H4 (cell line): ENCODE data around the gene CSTPP1. TPM values are rescaled to one million over a fixed set of nuclear protein-coding genes. Genes with fewer than 3 reads are reported as not detected.

Experiments
- DNase-seq: peaks from one replicate; pipeline ENCODE4 v3.0.0-alpha.2; 2015; ENCODE audit warnings: low spot score
- total RNA-seq: library from RNA; depleted of rRNA; stranded (reverse); fragments of >200 nt; shearing (Covaris generic); gene quantifications from 2 replicates; pipeline ENCODE4 v1.2.3, GENCODE V29; 2014

Gene CSTPP1
- total RNA-seq, 1 experiment from 2014 or later = 22.8 TPM

DNA sequence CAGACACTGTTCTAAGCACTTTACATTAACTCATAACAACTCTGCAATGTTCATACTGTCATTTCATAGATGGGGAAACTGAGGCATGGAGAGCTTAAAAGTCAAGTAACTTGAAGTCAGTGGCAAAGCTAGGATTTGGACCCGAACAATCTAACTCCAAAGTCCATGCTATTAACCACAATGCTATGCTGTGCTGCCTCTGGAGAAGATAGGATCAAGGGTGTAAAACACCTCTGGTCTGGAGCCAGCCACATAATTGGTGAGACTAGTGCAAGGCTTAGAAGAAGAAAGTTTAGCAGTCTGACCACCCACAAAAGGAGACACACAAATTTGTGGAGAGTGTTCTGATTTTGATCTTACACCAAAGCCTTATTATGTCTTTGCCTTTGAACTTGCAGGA lies 196.4 kb downstream of the CSTPP1 start:
- no peak for DNase-seq

GRCh38 chr11:47136327-47136726 lies 199.8 kb downstream of the CSTPP1 start:
- no peak for DNase-seq

DNA sequence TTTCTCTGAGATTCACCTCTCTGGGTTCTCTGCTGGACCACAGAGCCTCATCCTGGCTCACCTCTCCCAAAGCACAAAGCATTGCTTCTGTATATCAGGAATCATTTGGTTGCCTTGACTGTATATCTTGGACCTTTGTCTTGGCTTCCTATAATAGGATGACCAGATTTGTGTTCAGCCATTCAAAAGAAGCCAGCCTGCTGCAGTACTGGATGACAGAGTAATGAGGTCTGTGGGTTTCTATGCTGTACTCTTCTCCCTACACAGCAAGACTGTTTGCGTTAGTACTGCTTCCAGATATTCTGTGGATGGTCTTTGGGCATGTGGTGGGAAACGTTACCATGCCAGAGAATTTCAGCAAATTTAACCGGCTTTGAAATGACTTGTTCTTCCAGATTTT lies 200.4 kb downstream of the CSTPP1 start:
- DNase-seq = no peak

GRCh38 chr11:47137476-47137875 lies 200.9 kb downstream of the CSTPP1 start:
- no peak for DNase-seq

DNA sequence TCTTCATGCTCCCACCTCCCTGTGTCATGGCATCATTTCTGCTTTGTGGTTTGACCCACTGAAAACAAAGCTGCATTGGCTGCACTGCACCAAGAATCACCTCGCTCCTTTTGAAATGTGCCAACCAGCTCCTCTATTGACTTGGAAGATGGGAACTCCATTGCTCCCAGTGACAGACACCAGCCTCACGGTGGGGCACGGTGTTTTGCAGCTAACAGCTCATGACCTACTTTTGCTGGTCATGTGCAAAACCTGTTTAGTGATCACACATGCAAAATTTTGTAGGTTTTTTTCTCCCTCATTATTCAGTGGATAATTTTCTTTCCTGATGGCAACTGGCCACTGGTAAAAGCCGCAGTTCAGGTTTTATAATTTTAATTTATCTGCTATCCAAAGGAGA lies 203.3 kb downstream of the CSTPP1 start:
- DNase-seq = no peak

DNA sequence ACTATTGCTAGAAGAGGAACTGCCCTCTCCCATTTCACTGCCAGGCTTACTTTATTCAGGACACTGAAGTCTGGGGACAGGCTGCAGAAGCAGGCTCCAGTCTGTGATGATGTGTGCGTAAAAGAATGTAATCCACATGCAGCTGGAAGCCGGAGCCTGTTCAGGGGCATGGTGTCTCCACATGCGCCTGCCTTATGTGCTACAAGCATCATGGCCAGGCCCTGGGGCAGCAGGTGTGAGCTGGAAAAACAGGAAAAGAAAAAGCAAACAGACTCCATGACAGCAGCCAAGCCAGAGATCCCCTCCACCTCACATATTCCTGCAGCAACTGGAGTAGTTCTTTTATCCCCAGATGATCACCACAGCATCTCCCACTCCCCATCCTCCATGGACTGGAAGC lies 206.8 kb downstream of the CSTPP1 start:
- DNase-seq = peak; percentile 32

DNA sequence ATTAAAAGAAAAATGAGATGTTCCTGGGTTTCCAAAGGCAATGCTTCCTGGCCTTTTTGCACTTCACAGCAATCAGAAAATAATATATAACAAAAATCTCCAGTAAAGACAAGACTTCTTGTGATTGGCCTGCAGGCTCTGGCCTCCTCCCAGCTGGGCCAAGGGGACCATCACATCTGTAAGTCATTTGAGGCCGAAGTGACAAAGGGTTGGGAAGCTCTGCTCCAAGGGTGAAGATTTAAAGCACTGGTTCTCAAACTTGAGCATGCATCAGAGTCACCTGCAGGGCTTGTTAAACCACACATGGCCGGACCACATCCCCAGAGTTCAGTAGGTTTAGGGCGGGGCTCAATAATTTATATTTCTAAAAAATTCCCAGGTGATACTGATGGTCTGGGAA lies 208.0 kb downstream of the CSTPP1 start:
- no peak for DNase-seq

- DNase-seq = no peak
These were observed 210.7 kb downstream of the CSTPP1 start for GRCh38 chr11:47147250-47147649.

DNA sequence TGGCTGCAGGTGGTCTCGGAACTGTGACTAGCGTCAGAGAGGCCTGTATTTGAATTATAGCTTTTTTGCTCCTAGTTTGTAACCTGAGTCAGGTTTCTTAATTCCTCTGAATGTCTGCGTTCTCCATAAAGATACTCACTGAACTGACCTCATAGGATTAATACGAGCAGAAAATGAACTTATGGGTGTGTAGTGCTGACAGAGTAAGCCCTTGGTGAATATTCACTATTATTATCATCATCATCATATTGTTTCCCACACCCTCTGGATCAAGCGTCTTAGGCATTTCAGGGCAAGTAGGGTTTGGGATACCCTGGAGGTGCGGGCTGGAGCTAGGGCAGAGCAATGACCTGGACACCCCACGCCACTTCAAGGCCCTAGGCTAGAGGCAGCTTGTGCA lies 211.1 kb downstream of the CSTPP1 start:
- no peak for DNase-seq

DNA sequence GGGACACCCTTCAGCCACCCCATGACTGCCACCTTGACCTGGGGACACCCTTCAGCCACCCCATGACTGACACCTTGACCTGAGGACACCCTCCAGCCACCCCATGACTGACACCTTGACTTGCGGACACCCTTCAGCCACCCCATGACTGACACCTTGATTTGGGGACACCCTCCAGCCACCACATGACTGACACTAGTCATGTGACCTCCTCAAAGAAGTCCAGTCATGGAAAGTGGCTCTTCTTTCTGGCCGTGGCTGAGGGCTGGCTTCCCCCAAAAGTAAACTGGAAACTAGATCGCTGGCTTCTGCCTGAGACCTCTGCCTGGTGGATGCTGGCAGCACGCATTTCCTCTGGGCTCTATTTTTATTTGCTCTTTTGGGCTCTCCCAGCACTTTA lies 211.7 kb downstream of the CSTPP1 start:
- no peak for DNase-seq

- no peak for DNase-seq
These were observed 212.5 kb downstream of the CSTPP1 start for GRCh38 chr11:47148903-47149531.

DNA sequence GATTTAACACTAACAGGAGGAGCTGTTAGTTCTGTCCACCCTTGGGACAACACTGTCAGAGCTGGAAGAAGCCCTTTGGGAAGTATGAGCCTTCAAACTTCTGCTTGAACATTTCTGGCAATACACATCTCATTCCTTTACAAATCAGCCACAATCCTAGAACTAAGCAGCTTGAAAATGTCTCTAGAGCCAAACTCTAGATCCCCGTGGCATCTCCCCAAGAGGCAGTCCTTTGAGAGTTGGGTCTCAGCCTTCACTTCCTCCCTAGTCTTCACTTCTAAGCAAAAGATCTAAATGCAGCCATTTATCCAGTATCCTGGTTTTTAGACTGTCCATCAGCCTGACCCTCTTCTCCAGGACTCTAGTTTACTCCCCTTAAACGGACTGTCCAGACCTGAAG lies 213.2 kb downstream of the CSTPP1 start:
- DNase-seq = no peak

DNA sequence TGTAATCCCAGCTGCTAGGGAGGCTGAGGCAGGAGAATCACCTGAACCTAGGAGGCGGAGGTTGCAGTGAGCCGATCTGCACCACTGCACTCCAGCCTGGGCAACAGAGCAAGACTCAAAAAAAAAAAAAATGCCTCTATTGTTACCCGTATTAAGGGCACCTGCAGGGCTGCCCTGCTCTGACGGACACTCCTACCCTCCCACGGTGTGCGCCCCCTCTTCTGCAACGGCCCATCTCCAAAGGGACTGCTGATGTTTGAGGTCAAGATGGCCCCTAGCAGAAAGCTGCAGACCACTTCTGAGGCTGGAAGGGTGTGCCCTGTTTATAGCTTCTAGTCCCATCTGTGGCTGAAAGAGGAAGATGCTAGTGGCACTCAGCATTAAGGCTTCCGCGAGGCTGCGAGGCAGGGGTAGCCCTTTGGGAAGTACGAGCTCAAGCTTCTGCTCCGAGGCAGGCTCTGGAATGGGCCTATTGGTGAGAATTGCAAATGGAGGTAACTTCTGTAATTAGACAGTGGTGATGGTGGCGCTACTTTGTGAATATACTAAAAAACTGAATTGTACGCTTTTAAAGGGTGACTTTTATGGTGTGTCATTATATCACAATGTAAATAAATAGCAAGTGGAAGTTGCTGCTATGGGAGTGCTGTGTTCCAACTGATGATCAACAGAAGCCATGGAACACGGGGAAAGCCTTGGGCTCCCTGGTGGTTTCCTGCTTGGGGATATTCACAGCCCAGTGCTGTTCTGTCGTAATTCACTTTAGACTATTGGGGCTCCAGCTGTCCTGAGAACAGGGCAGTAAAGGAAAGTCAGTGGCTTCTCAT lies 215.8 kb downstream of the CSTPP1 start:
- DNase-seq = no peak

GRCh38 chr11:47152953-47153950 lies 216.7 kb downstream of the CSTPP1 start:
- peak; percentile 57 for DNase-seq

DNA sequence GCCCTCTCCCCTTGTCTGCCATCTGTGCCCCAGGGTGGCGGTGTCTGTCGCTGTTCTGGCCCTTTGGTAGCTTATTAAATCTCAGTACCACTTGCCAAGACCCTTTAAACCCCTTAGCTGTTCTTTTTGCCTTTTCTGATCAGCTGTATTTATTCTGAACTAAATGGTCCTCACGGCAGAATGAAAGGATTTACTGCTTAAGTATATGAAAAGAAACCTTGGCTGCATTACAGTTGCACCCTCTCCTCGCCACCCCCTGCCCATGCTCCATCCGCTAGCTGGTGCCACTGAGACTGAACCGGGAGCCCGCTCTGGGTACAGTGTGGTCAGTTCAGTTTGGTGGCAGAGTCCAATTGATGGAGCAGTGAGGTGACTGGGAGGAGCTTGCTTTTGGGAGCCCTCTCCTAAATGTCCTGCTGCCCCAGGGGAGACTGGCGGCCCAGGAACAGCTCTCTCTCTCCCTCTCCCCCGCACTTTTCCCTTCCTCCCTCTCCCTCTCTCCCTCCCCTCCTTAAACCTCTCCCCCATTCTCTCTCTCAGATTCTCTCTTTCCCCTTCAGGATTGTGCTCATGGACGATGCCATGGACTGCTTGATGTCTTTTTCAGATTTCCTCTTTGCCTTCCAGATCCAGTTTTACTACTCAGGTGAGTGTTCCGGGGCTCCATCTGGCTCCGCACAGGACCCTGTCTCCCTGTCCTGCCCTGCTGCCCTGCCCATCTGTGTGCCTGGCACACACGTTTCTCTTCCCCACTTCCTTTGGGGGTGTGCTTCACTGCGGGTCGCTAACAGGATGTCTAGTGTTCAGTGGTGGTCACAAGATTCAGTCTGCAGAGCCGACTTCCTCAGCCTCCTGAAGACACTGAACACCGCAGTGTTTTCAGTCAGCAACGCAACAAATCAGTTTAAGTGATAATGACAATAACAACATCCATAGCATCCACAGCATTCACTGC lies 218.3 kb downstream of the CSTPP1 start:
- no peak for DNase-seq

- DNase-seq = no peak
These were observed 219.3 kb downstream of the CSTPP1 start for GRCh38 chr11:47155879-47156278.

DNA sequence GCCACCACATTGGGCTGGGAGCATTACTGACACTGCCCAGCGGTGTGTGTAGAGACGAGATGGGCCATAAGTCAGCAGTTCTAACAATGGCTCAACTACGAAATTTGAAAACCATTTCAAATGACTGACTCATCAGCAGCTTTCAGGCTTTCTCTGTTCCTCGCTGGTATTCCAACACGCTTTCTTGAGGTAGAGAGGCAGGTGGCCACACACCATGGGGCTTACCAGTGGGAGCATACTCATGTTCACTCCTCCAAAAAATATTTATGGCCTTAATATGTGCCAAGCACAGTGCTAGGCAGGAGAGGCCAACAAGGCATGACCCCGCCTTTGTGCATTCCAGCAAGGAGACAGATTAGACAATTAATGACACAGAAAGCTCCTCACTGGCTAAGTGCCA lies 219.8 kb downstream of the CSTPP1 start:
- DNase-seq = no peak

GRCh38 chr11:47156951-47157350 lies 220.4 kb downstream of the CSTPP1 start:
- DNase-seq = no peak

DNA sequence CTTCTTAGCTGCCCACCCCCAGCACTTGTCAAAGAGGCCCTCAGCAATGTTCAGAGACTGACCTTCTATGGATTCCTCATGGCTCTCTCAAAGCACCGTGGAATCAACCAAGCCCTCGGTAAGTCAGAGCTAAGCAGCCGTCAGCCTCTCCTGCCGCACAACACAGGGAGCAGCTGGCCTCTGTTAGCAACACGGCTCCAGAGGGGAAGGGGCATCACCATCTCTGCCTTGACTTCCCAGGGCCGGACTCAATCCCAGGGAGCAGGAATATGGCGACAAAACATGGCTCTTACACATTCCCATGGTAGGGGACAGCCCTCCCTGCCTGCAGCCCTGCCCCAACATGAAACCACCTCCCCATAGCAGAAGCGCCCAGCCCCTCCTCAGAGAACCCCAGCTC lies 221.2 kb downstream of the CSTPP1 start:
- DNase-seq = no peak

- no peak for DNase-seq
These were observed 221.7 kb downstream of the CSTPP1 start for GRCh38 chr11:47158242-47158641.

- no peak for DNase-seq
These were observed 224.2 kb downstream of the CSTPP1 start for GRCh38 chr11:47160753-47161133.
